GM19238 (cell line): ENCODE data around the gene SLC9A4.

Source experiments
- DNase-seq: peaks from one replicate; pipeline ENCODE4 v3.0.0; 2011; ENCODE audit warnings: low spot score; ENCODE audit not compliant: insufficient read length

Gene SLC9A4

GRCh38 chr2:102451968-102452367, 21.1 kb upstream of the SLC9A4 start:
- DNase-seq = no peak

GRCh38 chr2:102453501-102453900, 19.5 kb upstream of the SLC9A4 start:
- DNase-seq = no peak

DNA sequence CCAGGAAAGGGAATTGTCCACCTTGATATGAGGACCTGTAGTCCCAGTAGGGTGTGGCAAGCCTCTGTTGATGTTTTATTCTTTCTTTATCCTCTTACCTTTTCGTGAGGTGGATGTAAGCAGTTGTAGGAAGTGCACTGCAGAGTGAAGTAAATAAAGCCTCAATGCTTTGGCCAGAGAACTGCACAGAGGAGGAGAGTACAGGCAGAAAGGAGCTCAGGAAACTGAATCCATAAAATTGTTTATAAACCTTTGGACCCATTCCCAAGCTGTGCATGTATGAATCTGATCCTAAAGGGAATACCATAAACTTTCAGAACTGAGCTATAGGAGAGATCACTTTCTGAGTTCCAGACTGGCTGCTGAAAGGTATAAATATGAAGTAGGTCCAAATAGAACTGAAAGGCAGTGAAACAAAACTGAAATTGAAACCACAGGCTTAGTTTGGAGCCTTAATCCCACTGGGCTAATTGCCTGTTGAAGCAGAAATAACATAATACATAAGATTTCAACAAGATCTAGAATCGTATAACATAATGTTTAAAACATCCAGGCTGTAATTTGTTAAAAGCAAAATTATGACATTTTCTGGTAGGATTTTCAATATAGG, 17.9 kb upstream of the SLC9A4 start:
- DNase-seq = no peak

DNA sequence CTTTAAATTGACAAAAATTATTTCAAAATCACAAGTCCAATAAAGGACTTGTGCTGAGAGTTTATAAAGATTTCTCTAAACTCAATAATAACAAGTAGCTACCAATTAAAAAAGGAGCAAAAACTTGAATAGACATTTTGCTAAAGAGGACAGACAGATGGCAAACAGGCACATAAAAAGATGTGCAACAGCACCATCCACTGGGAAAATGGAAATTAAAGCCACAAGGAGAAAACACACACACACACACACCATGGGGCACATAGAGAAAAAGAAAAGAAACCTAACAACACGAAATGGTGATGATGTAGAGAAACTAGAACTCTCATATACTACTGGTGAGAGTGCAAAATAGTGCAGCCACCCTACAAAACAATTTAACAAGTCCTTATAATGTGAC, 12.6 kb upstream of the SLC9A4 start:
- no peak for DNase-seq

GRCh38 chr2:102461188-102461587, 11.8 kb upstream of the SLC9A4 start:
- no peak for DNase-seq

GRCh38 chr2:102463160-102463559, 9.9 kb upstream of the SLC9A4 start:
- no peak for DNase-seq

- DNase-seq = no peak
These were observed 2.9 kb upstream of the SLC9A4 start for GRCh38 chr2:102470168-102470567.

GRCh38 chr2:102473631-102474030, 605 bp downstream of the SLC9A4 start:
- DNase-seq = no peak

GRCh38 chr2:102474785-102475184, 1.8 kb downstream of the SLC9A4 start:
- no peak for DNase-seq

- DNase-seq = no peak
These were observed 5.9 kb downstream of the SLC9A4 start for GRCh38 chr2:102478686-102479470.

DNA sequence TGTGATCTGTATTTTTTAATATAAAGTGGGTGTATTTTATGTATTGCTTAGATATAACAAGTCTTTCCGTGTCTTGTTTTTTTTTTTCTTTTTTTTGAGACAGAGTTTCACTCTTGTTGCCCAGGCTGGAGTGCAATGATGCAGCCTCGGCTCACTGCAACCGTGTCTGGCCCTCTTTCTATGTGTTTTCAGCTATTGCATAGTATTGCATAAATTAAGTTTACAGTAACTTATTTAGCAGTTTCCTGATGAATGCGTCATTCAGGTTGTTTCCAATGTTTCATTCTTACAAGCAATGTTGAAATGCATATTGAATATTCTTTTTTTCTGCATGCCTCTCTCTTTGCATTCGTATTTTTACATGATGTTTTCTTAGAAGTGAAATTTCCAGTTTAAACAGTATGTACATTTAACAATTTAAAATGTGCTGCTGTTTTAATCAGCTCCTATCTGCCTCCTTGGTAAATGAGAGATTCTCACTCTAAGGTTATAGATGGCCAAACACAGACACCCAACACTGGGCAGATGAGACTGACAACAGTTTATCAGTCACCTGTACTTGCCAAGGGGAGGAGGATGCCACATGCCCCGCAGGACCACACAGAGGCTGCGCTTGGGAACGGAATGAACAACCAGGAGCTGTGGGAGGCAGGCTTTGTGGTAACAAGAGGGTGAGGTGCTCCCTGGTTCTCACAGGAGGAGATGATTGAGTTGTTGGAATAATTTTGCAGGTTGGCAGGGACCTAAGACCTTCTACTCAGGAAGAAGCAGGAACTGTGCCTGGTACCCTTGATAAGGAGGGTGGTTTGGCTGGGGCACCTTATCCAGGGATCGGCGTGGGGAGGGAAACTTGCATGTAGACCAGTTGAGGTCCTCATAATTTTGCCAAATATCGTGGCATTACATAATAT, 7.5 kb downstream of the SLC9A4 start:
- DNase-seq = no peak

DNA sequence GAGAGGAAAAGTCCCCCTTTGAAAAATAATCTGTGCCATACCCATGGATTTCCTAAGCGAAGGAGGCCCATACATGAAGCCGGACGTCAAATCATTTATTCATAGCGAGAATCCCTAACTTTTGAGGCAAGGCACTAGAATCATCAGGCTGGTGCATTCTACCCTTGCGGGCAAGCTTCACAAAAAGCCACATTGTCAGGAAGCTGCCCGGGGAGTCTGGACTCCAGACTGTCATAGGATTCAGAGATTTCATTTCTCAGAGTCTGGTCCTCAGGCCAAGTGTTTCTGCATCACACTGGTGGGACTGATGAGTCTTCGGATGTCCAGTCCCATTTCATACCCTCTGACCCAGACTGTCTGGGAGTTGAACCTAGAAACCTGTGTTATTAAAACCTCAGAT, 8.9 kb downstream of the SLC9A4 start:
- no peak for DNase-seq

DNA sequence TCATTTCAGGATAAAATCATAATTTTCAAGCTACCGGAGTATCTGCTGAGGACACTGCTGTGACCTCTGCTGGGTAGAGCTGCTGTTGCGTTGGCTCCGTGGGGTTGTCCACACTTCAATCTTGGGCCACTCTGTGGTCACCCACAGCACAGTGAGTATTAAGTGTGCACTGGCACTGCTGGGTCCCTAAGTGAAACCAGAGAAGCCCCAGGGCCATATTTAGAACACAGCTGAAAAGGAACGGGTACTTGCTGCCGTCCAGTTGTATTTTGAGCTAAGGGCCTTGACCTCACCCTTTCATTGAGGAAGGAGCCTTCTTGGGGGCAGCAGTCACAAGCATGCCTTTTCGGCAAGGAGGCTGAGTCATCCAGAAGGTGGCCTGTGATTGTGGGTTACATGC, 10.1 kb downstream of the SLC9A4 start:
- no peak for DNase-seq

GRCh38 chr2:102484310-102485061, 11.5 kb downstream of the SLC9A4 start:
- no peak for DNase-seq

DNA sequence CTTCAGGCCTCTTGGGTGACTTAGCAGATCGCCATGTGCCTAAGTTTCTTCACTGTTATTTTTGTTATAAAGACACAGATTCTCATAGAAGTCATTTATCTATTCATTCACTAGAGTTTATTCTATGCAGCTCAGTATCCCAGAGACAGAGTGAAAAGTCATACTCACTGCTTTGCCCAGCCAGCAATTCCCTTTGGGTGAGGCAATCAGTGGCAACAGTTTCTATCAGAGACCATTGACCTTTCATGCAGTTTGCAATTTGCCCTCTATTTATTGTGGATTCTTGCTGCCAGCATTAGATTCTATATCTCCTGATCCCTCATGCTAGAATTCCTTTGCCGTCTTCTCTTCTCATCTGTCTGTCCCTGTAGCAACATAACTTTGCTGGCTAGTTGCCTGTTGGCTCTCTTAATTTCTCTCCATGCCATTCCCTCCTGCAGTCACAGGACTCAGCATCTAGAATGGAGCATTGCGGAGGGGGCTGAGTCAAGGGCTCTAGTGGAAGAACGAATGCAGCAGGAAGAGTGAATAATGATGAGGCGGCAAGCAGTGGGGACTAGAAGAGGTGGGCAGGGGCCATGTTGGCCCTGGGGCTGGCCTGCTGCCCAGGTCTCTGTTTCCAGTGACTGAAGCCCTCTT, 12.2 kb downstream of the SLC9A4 start:
- no peak for DNase-seq

GRCh38 chr2:102486941-102487702, 14.1 kb downstream of the SLC9A4 start:
- no peak for DNase-seq

DNA sequence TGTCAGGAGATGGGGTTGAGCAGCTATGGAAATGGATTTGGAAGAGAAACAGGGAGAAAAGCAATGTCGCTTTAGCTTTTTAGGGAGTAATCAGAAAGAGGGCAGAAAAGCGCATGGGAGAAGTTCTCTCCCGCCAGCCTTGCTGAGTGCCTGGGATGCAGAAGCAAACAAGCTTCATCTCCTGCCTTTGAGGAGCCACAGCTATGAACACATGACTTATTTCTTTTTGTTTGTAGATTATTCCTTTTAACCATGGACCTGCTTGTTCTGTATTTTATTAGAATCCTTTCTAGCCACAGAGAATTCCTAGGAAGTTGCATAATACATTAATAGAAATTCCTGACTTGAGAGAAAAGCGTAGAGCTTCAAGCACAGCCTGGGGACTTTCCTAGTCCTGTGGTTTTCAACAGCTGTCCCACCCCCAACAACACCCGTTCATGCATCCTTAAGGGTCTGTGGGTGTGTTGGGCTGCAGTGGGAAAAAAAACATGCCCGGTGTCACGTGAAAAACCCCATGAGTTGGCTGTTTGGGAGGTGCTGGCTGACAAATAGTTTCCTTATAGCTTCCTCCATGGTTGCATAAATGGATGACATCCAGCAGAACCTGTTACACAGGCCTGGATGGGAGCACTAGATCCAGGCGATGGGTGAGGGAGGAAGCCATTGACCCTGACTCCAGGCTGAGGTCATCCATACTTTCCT, 14.9 kb downstream of the SLC9A4 start:
- no peak for DNase-seq

GRCh38 chr2:102489646-102490045, 16.6 kb downstream of the SLC9A4 start:
- DNase-seq = no peak

GRCh38 chr2:102492006-102492405, 19.0 kb downstream of the SLC9A4 start:
- no peak for DNase-seq

DNA sequence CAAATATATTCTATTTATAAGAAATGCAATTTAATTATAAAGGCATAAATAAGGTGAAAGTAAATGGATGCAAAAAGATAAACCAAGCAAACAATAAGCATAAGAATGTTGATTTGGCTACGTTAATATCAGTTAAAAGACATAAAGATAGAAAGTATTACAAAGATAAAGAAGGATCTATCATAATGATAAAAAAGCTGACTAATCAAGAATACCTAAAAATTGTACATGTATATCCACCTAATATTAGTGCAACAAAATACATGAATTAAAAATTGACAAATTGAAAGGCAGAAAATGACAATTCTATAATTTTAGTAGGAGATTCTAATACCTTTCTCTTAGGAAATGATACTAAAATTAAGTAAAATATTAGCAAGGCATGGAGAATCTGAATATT, 21.5 kb downstream of the SLC9A4 start:
- DNase-seq = no peak
